EL (cell line): Measurements from ENCODE around the gene LPIN1.
A peak's percentile ranks its signal among the peaks of the same experiment; 100 is the strongest.

Experiments used
- DNase-seq: peaks from one replicate; pipeline ENCODE4 v3.0.0-alpha.2; 2016

LPIN1 gene, protein sequence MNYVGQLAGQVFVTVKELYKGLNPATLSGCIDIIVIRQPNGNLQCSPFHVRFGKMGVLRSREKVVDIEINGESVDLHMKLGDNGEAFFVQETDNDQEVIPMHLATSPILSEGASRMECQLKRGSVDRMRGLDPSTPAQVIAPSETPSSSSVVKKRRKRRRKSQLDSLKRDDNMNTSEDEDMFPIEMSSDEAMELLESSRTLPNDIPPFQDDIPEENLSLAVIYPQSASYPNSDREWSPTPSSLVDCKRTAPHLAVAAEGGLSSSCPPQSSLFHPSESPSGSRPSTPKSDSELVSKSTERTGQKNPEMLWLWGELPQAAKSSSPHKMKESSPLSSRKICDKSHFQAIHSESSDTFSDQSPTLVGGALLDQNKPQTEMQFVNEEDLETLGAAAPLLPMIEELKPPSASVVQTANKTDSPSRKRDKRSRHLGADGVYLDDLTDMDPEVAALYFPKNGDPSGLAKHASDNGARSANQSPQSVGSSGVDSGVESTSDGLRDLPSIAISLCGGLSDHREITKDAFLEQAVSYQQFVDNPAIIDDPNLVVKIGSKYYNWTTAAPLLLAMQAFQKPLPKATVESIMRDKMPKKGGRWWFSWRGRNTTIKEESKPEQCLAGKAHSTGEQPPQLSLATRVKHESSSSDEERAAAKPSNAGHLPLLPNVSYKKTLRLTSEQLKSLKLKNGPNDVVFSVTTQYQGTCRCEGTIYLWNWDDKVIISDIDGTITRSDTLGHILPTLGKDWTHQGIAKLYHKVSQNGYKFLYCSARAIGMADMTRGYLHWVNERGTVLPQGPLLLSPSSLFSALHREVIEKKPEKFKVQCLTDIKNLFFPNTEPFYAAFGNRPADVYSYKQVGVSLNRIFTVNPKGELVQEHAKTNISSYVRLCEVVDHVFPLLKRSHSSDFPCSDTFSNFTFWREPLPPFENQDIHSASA

DNA sequence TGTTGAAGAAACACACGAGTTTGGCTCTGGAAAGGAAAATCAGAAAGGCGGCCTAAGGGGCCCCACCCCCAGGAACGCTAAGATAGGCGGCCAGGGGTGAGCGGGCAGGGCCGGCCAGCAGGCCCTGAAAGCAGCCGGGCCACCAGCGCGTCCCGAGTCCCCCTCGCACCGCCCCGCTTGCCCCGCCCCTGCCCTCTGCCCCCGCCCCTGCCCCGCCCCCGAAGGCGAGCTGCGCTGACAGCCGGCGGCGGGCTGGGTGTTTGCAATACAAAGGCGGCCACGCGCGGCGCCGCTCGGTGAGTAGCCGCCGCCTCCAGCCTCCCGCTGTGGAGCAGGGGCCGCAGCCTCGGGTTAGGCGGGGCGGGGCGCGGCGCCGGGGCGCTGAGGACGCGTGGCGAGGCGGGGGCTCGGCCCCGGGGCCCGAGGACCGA lies at the start of gene LPIN1:
TSS of gene LPIN1 (plus strand) at position 257 of the 431 bp plus-strand sequence. CDS start 18,910 bp downstream, outside the sequence.
- peak; percentile 87 for DNase-seq

DNA sequence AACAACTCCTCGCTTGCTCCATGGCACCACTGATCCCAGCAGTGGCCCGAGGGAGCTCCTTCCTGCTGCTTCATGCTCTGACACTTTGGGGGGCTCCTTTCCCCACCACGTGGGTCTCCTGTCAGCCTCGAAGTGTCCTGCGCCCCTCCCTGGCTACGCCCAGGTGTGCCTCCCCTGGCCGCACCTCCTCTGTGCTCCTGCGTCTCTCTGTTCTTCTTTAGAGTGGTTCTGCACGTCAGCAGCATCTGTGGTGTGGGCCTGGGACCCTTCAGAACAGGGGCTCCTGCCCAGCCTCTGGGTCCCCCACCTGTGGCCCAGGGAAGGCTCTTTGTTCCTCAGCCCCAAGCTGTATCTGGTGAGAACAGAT lies 49.7 kb upstream of the LPIN1 start:
- no peak for DNase-seq

DNA sequence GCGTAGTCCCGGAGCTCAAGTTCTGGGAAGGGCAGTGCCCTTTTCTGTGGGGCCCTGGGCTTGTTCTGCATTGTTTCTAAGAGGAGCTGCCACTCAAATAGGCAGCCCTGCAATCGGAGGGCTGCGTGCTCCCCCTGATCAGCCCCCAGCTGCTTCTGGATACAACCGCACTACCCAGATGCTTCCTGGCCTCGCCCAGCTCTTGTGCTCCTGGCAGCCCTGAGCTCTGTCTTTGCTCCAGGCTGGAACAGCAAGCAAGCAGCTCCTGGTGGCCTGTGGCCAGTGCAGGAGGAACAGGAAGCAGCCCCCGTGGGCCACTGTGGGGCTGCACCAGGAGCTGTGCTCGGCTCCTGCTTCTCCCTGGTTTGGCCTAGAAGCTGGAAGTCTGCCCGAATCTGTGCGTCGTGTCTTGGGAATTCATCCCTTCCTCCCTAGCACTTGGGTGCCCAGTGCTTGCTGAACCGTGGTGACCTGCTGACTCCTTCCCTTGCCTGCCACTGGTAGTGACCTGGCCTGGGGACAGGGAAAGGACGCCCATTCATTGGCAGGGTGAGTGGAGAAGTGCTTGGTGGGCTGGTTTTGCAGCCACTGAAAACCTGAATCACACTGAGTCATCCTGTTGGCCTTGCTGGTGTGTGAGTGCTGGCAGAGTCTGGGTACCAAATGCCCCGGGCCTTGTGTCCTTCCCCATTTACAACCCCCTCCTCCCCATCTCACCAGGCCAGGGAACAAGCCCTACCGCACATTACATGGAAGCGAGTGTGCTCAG lies 49.1 kb upstream of the LPIN1 start:
- peak; percentile 97 for DNase-seq

DNA sequence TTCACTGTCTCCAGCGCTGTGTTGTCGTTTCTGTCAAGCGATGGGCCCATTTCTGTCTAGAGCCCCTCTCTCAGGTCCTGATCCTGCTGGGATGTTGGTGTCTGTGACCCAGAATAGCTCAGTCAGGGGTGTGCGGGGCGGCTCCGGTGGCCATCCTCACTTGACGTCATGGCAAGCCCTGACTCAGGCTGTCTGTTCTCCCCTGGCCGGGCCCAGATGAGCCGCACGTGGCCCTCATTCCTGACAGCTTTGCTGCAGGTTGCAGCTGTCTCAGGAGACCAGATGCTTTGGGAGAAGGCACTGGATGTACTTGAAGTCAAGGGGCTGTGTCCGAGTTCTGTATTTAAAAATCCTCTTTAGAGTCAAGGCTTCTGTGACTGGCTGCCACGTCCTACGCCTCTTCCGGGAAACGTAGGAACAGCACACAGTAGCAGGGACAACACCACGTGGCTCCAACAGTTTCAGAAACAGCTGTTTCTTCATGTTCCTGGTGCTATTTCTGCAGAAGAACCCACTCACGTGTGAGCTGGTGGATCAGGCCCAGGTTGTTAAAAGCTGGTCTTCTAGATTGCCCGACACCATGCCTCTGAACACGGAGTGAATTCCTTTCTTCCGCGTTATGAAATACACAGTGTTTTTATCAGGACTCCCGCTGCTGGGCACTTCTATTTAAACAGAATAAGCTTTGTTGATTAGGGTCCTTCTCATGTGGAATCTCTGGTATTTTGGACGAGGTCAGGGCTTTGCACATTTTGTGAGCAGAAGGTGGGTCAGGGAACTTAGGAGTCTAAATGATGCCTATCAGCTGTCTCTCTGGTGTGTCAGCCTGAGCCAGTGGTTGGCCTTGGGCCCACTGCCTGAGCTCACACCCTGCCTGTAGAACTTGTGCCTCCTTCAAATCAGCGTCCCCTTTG lies 48.2 kb upstream of the LPIN1 start:
- peak; percentile 85 for DNase-seq

DNA sequence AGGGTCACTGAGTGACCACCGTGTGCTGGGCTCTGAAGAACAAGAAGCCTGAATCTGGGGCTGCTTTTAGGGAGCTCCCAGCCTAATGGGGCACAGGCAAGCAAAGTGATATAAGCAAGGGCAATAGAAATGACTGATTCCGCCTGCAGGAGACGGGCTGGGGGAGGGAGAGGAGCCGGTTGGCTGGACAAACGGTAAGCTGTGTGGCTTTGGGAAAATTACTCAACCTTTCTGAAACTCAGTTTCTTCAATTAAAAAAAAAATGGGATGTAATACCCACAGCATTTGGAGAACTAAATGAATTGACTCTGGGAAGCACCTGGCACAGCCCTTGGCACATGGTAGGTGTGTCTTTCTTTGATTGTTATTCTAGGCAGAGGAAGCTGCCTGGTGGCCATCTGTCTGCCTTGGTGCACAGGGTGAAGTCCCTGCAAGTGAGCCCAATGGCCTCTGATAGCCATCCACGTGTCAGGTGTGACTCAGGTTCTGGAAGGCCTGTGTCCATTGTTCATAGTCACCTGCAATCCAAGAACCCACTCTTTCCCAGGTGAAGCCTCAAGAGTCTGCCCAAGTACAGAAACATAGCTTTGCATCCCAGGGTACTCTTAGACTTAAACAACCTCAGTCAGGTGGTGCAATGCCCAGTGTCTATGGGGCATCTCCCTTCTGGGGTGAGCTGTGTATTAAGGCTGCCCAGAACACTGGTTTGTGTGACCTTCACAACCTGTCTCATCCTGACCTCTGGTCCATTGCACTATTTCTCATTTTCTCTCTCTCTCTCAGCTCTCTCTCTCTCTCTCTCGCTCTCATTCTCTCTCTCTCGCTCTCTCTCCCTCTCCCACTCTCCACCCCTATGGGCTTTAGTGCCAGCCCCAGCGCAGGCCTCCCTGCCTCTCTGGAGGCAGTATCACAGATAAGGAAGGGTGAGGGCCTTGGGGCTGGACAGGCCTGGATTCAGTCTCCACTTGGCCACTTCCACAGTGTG lies 46.5 kb upstream of the LPIN1 start:
- DNase-seq = no peak

DNA sequence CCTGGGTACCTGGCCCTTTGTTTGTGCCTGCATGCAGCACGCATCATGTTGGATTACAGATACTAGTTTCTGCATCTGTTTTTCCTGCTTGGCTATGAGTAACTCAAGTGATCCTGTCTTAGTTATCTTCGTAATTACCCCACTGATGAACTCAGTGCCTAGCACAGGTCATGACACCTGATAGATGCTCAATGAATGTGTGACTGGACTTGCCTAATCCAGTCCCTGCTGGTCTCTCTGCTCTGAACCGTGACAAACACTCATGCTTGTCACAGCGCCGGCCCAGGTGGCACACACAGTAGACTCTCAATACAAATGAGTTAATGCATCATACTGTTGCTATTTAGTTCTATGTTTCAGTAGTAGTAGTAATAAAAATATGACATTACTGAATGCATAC lies 45.2 kb upstream of the LPIN1 start:
- no peak for DNase-seq

DNA sequence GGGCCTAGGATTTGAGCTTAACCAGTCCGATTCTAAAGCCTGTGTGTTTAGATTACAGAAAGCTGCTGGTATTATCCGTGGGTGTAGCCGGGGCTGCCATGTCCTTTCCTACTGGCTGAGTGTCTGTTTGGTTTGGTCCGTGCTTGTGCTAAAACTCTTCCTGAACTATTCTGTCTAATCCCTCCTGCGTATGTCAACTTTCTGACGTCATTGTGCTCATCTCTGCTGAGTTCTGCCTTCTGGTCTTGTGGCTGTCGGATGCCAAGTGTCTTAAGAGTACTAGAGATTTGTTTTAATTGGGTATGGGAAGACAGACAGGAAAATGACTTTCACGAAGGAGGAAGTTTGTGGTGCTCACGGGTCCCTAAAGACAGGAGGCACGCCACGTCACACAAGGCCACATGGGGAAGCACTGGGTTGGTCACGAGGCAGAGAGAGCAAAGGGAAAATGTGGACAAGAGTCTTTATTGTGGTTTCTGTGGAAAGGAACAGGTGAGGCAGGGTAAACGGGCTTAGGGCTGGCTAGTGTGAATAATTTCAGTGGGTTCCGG lies 44.6 kb upstream of the LPIN1 start:
- DNase-seq = no peak

DNA sequence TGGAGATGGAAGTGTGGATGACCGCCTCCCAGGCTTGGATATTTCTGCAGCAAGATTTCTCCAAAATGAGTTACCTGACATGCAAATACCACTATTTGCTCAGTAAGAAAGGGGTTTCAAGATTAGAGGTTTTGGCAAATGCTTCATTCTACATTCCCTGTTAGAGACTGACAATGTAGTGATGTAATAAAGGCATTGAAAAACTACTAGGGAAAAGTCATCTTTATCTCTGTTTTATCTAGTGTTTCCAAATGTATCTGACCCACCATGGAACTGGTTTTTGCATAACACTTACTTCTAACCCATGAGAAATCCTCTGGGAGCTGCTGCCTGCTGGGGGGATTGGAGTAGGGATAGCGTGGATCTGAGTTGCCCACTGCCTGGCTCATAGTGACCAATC lies 43.5 kb upstream of the LPIN1 start:
- no peak for DNase-seq

DNA sequence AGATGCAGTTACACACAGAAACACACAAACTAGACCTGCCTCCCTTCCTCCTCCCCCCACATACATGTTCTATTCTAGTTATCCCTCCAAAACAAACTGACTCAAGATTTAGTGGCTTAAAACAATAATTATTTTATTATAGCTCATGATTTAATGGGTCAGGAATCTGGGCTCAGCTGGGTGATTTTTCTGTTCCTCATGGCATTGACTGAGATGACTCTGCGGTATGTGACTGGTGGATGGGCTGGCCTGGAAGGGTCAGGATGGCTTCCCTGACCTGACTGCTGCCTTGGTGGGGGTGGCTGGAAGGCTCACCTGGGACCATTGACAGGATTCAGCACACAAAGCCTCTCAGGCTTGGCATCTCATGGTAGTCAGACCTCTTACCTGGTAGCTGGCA lies 42.7 kb upstream of the LPIN1 start:
- DNase-seq = peak; percentile 78

DNA sequence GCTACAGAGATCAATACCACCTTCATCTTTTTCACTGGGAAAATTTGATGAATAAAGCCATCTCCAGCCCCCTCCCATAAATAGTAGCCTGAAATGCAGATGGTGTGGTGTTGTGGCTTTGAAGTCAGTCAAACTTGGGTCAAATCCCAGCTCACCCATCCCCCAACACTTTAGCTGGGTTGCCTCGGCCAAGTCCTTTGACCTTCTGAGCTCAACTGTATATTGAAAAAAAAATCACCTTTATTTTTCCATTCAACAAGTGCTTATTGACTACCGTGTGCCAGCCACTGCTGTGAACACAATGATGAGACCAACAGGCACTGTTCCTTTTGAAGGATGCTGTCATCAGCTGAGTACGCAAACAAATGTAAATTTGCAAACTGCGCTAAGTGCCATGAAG lies 41.4 kb upstream of the LPIN1 start:
- no peak for DNase-seq

DNA sequence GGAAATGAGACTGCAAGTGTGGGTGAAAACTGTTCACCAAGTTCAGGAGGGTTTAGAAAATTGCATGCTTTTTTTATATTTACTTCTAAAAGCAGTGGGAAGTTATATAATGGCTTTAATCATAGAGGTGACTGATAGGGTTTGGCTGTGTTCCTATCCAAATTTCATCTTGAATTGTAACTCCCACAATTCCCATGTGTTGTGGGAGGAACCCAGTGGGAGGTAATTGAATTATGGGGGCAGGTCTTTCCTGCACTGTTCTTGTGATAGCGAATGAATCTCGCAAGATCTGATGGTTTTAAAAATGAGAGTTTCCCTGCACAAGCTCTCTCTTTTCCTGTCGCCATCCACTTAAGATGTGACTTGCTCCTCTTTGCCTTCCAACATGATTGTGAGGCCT lies 40.7 kb upstream of the LPIN1 start:
- no peak for DNase-seq

DNA sequence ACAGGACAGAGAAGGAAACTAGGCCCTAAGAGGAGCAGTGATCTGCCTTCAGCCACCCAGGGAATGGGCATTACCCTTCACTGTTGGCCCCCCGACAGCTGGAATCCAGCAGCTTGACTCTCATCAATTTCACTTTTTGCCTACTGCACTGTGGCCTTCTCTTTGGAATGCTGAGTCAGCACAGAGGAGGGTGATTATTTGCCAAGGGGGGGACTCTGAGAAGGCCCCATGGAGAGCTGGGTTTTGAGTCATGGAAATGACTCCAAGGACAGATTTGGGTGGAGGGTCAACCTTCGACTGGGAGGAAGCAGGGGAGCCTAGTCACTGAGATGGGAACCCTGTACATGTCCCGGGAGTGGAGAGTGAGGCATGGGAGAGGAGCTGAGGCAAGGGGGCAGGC lies 38.3 kb upstream of the LPIN1 start:
- no peak for DNase-seq

DNA sequence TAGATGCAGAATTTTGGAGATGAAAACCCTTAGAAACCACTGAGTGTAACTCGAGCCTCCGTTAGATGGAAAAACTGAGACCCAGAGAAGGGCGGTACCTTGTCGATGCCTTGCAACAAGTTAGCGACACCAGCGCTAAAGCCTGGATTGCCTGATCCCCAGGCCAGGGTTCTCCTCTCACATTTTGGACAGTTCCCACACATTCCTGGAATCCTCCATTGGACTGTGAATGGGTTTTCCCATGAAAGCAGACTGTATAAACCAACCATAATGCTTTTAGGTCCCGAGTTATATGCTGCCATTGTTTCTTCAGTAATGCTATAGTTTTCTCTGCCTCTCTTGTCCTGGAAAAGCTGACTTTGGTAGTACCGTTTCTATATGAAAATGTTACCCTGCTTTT lies 37.1 kb upstream of the LPIN1 start:
- no peak for DNase-seq

DNA sequence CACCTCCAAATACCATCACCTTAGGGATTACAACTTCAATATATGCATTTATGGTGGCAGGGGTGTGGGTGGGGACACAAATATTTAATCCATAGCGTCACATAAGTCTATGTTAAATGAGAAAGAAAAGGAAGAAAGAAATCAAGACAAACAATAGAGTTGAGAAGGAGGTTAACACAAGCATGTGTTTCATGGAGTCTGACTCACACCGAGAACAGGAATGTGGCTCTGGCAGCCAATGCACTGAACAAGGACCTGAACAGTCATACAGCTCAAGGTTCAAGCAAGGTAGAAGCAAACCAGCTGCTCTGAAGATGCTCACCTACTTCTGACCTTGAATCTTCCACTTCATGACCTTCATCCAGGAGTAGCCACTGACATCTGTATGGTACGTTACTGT lies 36.2 kb upstream of the LPIN1 start:
- DNase-seq = peak; percentile 71

DNA sequence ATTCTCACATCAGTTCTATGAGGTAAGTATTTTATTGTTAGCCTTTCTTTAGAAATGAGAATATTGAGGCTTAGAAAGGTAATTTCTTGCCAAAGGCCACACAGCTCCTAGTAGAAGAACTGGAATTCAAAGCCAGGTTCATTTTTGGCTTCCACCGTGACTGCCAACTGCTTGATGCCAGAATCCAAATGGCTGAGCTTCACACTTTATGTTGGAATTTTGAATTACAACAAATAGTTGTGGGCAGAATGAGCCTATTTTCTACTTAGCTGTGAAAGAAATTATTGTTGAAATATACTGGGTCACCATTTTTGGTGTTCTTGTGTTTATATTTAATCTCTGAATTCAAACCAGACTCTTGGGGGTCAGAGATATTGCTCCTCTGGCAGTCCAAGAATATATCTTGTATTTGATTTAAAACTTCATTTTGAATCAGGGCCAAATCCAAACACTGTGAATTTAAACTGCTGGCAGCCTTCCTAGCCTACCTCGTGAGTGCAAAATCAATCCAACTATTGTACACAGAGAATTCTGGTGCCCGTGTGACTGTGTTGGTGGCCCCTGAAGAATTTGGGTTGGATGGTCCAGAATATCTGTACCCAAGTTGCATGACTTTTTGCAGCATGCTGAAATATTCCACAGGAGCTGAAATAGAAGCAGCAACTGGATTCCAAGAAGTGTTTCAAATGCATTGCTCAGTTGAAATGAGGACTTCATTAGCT lies 35.6 kb upstream of the LPIN1 start:
- no peak for DNase-seq

DNA sequence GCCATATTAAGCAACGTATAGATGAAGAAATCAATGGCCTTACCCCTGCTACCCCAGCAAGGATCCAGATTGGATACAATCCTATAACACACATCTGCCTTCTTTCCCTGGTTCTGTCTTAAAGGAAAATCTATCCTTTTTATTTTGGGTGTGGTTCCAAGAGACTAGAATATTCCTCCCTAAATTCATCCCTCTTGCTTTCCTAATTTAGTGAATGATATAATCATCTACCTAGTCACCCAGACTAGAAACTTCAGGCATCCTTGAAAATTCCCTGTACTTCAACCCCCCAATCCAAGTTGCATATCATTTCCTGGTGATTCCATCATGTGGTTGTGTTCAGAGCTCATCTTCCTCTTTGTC lies 35.1 kb upstream of the LPIN1 start:
- DNase-seq = no peak

DNA sequence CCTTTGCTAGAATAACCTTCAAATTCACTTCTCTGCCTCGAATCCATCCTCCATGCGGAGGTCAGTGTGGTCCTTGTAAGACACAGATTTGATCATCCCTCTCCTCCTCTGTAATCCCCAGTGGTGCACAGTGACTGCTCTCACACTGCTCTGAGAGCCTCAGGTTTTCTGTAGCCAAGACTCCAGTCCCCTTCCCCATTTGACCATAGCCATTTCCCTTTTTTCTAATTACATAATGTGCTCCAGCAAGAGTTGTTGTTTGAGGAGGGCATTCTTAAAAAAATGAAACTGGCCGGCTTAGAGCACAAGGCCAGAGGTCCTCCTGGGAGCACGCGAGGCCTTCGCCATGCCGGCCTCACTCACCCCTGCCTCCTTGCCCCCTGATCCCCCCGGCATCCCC lies 34.7 kb upstream of the LPIN1 start:
- DNase-seq = no peak

DNA sequence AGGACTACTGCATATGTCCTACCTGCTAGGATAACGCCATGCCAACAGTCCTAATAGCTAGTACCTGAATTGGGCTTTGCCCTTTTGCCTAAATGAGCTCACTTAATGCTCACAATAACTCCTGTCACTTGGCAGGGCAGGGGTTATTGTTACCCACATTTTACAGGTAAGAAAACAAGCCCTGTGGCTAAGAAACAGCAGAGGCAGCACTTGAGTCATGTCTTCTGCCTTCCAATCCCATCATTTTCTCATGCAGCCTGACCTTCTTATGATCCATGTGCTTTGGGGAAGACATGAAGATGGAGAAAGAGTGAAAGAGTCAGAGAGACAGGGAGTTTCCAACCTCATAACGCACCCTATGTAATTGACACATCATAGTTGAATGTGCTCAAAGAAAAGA lies 33.6 kb upstream of the LPIN1 start:
- no peak for DNase-seq

DNA sequence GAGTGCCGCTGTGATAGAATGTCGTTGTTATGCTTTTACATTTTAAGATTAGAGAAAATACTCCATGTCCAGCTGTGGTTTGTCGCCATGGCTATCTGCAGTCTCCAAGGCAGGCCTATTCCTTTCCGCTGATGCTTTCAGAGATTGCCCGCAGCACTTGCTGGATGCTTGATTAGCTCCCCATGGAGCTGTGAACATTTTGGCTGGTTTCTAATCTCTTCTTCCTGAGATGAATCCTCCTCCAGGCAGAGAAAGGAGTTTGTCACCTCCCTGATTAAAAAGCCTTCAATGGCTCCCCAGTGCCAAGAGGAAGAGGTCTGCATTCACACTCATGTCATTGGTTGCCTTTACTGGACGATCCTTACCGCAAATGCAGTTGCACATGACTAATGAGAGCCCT lies 32.6 kb upstream of the LPIN1 start:
- DNase-seq = no peak
